H1 (cell line): ENCODE data around the gene OR5B2. TPM values are rescaled to one million over a fixed set of nuclear protein-coding genes. Genes with fewer than 3 reads are reported as not detected.

Experiments used
- CTCF ChIA-PET: fragments of 300-600 bp; sonication (Branson Sonifier 250); formaldehyde crosslinking; loops from one replicate; lab custom pipeline; 2021; ENCODE audit not compliant: partially characterized antibody; lab: Charles Lee
- POLR2A ChIA-PET: fragments of 300-600 bp; sonication (Branson Sonifier 250); formaldehyde crosslinking; loops from one replicate; lab custom pipeline; 2021; ENCODE audit warnings: inconsistent platforms; ENCODE audit not compliant: partially characterized antibody; lab: Charles Lee
- DNase-seq, 2 experiments: peaks; one replicate each; pipeline versions ENCODE4 v3.0.0 to v3.0.0-alpha.2; 2010 to 2022; ENCODE audit warnings: low spot score in 2 of 2, low read depth in 1 of 2, mixed read lengths in 1 of 2
- FAIRE-seq: peaks from 2 replicates; lab custom pipeline; 2011; peaks lifted over from hg19 to GRCh38; lab: Jason Lieb, UNC
- H2AFZ ChIP-seq: 2 replicates; pipeline ENCODE4 v1.8.1; 2012; ENCODE audit warnings: low read length, inconsistent platforms
- H2AK5ac ChIP-seq: 2 replicates; pipeline ENCODE4 v1.6.1; 2013; ENCODE audit warnings: low read depth, low read length
- H2BK120ac ChIP-seq: replicated peaks from 2 replicates; pipeline ENCODE3; 2013; ENCODE audit warnings: low read depth, low read length, inconsistent platforms
- H2BK12ac ChIP-seq: 2 replicates; pipeline ENCODE4 v1.6.1; 2013; ENCODE audit warnings: low read depth, low read length
- H2BK15ac ChIP-seq: 2 replicates; pipeline ENCODE4 v1.6.1; 2013; ENCODE audit warnings: low read length
- H2BK20ac ChIP-seq: 2 replicates; pipeline ENCODE4 v1.6.1; 2013; ENCODE audit warnings: low read length
- H2BK5ac ChIP-seq: 2 replicates; pipeline ENCODE4 v1.6.1; 2013; ENCODE audit warnings: low read depth, low read length
- H3K14ac ChIP-seq: 2 replicates; pipeline ENCODE4 v1.6.1; 2013; ENCODE audit warnings: inconsistent platforms; ENCODE audit not compliant: insufficient read length
- H3K18ac ChIP-seq: 2 replicates; pipeline ENCODE4 v1.6.1; 2013; ENCODE audit warnings: low read length; ENCODE audit errors: extremely low read depth
- H3K23ac ChIP-seq: 2 replicates; pipeline ENCODE4 v1.6.1; 2013; ENCODE audit warnings: inconsistent platforms; ENCODE audit not compliant: insufficient read length
- H3K23me2 ChIP-seq: 2 replicates; pipeline ENCODE4 v1.6.1; 2013; ENCODE audit warnings: low read depth, low read length
- H3K27ac ChIP-seq: 2 replicates; pipeline ENCODE4 v1.6.1; 2011; ENCODE audit warnings: low read depth, low read length, inconsistent platforms
- H3K27me3 ChIP-seq, 4 experiments: replicated peaks in 1 of 4; 1 replicate in 1 of 4; 2 replicates in 3 of 4; pipeline versions ENCODE4 v1.6.1 to v1.8.1; 2011 to 2013; ENCODE audit warnings: low read length in 3 of 4, mild to moderate bottlenecking in 3 of 4, inconsistent platforms in 2 of 4, mixed read lengths in 2 of 4, moderate library complexity in 1 of 4; ENCODE audit not compliant: control insufficient read depth in 3 of 4, insufficient read depth in 3 of 4; ENCODE audit errors: extremely low read depth in 1 of 4
- H3K36me3 ChIP-seq, 4 experiments: 2 replicates each; pipeline versions ENCODE4 v1.6.1 to v1.8.1; 2011 to 2013; ENCODE audit warnings: mild to moderate bottlenecking in 4 of 4, low read length in 3 of 4, moderate library complexity in 2 of 4, control low read depth in 1 of 4, inconsistent platforms in 1 of 4; ENCODE audit not compliant: insufficient read depth in 4 of 4, control insufficient read depth in 2 of 4
- H3K4ac ChIP-seq: replicated peaks from 2 replicates; pipeline ENCODE3; 2013; ENCODE audit warnings: low read length, low read depth, mixed read lengths, inconsistent platforms; ENCODE audit not compliant: insufficient read length
- H3K4me1 ChIP-seq, 4 experiments: replicated peaks in 1 of 4; 1 replicate in 1 of 4; 2 replicates in 3 of 4; pipeline versions ENCODE4 v1.6.1 to v1.8.1; 2011 to 2013; ENCODE audit warnings: low read length in 3 of 4, inconsistent platforms in 2 of 4, mixed read lengths in 1 of 4; ENCODE audit not compliant: insufficient read depth in 4 of 4, control insufficient read depth in 3 of 4
- H3K4me2 ChIP-seq, 2 experiments: 2 replicates each; pipeline versions ENCODE4 v1.6.1 to v1.8.1; 2011 to 2013; ENCODE audit warnings: low read depth in 2 of 2, low read length in 2 of 2, control low read depth in 1 of 2, inconsistent platforms in 1 of 2, mild to moderate bottlenecking in 1 of 2; ENCODE audit not compliant: insufficient read depth in 1 of 2
- H3K4me3 ChIP-seq, 4 experiments: fragments of 200-600, 300-600 bp in 1 of 4; sonication (generic), shearing (Covaris generic), sonication (Bioruptor Twin) in 1 of 4; 2 replicates each; pipeline versions ENCODE4 v1.5.1 to v1.8.1; 2011 to 2016; ENCODE audit warnings: low read length in 4 of 4, low read depth in 3 of 4, control low read depth in 2 of 4, inconsistent platforms in 2 of 4, mild to moderate bottlenecking in 2 of 4, mixed read lengths in 1 of 4, moderate library complexity in 1 of 4; ENCODE audit not compliant: insufficient read depth in 2 of 4; ENCODE audit errors: extremely low read depth in 1 of 4
- H3K56ac ChIP-seq: replicated peaks from 2 replicates; pipeline ENCODE3; 2013; ENCODE audit warnings: low read depth, mild to moderate bottlenecking, mixed read lengths, low read length, inconsistent platforms; ENCODE audit not compliant: insufficient read length
- H3K79me1 ChIP-seq: 2 replicates; pipeline ENCODE4 v1.6.1; 2013; ENCODE audit warnings: low read depth, low read length, control low read depth
- H3K79me2 ChIP-seq, 2 experiments: 2 replicates each; pipeline versions ENCODE4 v1.6.1 to v1.8.1; 2012 to 2013; ENCODE audit warnings: low read length in 2 of 2, mild to moderate bottlenecking in 2 of 2, inconsistent platforms in 1 of 2; ENCODE audit not compliant: insufficient read depth in 2 of 2, control insufficient read depth in 1 of 2
- H3K9ac ChIP-seq, 4 experiments: replicated peaks in 1 of 4; 1 replicate in 1 of 4; 2 replicates in 3 of 4; pipeline versions ENCODE4 v1.6.1 to v1.8.1; 2011 to 2013; ENCODE audit warnings: low read depth in 3 of 4, low read length in 3 of 4, control low read depth in 2 of 4, mild to moderate bottlenecking in 2 of 4, moderate library complexity in 2 of 4, inconsistent platforms in 1 of 4; ENCODE audit errors: extremely low read depth in 1 of 4
- H3K9me3 ChIP-seq, 2 experiments: 2 replicates each; pipeline versions ENCODE4 v1.6.1 to v1.8.1; 2012 to 2013; ENCODE audit warnings: mild to moderate bottlenecking in 2 of 2, moderate library complexity in 2 of 2, control low read depth in 1 of 2, inconsistent platforms in 1 of 2, low read depth in 1 of 2, low read length in 1 of 2, mixed read lengths in 1 of 2; ENCODE audit not compliant: insufficient read depth in 2 of 2
- H4K20me1 ChIP-seq, 2 experiments: replicated peaks in 1 of 2; 2 replicates each; pipeline versions ENCODE3 to v1.8.1; 2011 to 2013; ENCODE audit warnings: inconsistent platforms in 2 of 2, low read length in 2 of 2, mild to moderate bottlenecking in 1 of 2; ENCODE audit not compliant: insufficient read depth in 2 of 2, control insufficient read depth in 1 of 2
- H4K5ac ChIP-seq: 2 replicates; pipeline ENCODE4 v1.6.1; 2013; ENCODE audit warnings: low read length, low read depth, mixed read lengths, inconsistent platforms; ENCODE audit not compliant: insufficient read length
- H4K8ac ChIP-seq: 2 replicates; pipeline ENCODE4 v1.8.0; 2013; ENCODE audit warnings: mild to moderate bottlenecking, moderate library complexity, low read length, inconsistent platforms; ENCODE audit not compliant: insufficient read depth; ENCODE audit errors: extremely low read depth
- H4K91ac ChIP-seq: replicated peaks from 2 replicates; pipeline ENCODE3; 2013; ENCODE audit warnings: low read length, mixed read lengths, inconsistent platforms; ENCODE audit not compliant: insufficient read length
- BCL11A ChIP-seq, 2 experiments: IDR thresholded peaks; one replicate each; pipeline ENCODE4 v1.6.1; 2011; ENCODE audit warnings: low read depth in 2 of 2, low read length in 2 of 2, mild to moderate bottlenecking in 2 of 2
- CBX8 ChIP-seq: fragments of 300-800, 300-1000 bp; sonication (generic); IDR thresholded peaks from 2 replicates; pipeline ENCODE4 v1.7.1; 2016; ENCODE audit warnings: low read depth, low read length, borderline replicate concordance
- CHD2 ChIP-seq: IDR thresholded peaks from 2 replicates; pipeline ENCODE4 v1.6.1; 2012; ENCODE audit warnings: low read length, improper control_type of control experiment
- CTBP2 ChIP-seq: IDR thresholded peaks from 2 replicates; pipeline ENCODE4 v1.7.0; 2011; ENCODE audit warnings: borderline replicate concordance, mild to moderate bottlenecking, moderate library complexity, mixed read lengths, low read length; ENCODE audit not compliant: insufficient read depth, insufficient read length
- EP300 ChIP-seq, 2 experiments: IDR thresholded peaks; 1 replicate in 1 of 2; 2 replicates in 1 of 2; pipeline ENCODE4 v1.6.1; 2011 to 2012; ENCODE audit warnings: low read depth in 2 of 2, low read length in 2 of 2, mild to moderate bottlenecking in 2 of 2, borderline replicate concordance in 1 of 2, inconsistent platforms in 1 of 2, moderate library complexity in 1 of 2
- GTF2F1 ChIP-seq: IDR thresholded peaks from 2 replicates; pipeline ENCODE4 v1.6.1; 2012; ENCODE audit warnings: low read depth, low read length, improper control_type of control experiment, borderline replicate concordance
- JUND ChIP-seq: IDR thresholded peaks from 2 replicates; pipeline ENCODE4 v1.6.1; 2011; ENCODE audit warnings: mild to moderate bottlenecking, improper control_type of control experiment, low read length
- POU5F1 ChIP-seq: IDR thresholded peaks from 2 replicates; pipeline ENCODE4 v1.6.1; 2011; ENCODE audit warnings: low read depth, mild to moderate bottlenecking, low read length, moderate library complexity
- TBP ChIP-seq: IDR thresholded peaks from 2 replicates; pipeline ENCODE4 v1.6.1; 2011; ENCODE audit warnings: low read depth, low read length, improper control_type of control experiment
- ZNF274 ChIP-seq: IDR thresholded peaks from 2 replicates; pipeline ENCODE4 v1.7.0; 2012; ENCODE audit warnings: low read length, borderline replicate concordance; ENCODE audit errors: extremely low read depth
- WGBS, 2 experiments: shearing (Covaris generic) in 1 of 2; methylation state at CpG; one replicate each; pipeline versions ENCODE4 v1.1.6 to v1.1.7; 2013 to 2015; ENCODE audit warnings: low lambda C conversion rate in 2 of 2, mixed read lengths in 2 of 2, inconsistent platforms in 1 of 2, low coverage in 1 of 2, missing lambda C conversion rate in 1 of 2; ENCODE audit not compliant: insufficient replicate concordance in 2 of 2, insufficient coverage in 1 of 2, insufficient read length in 1 of 2; ENCODE audit errors: extremely low coverage in 1 of 2, missing lambda C conversion rate in 1 of 2; 5-methylcytosine and 5-hydroxymethylcytosine counted together
- polyA plus RNA-seq, 7 experiments: library from polyadenylated mRNA; depleted of rRNA in 3 of 7; stranded (reverse) in 5 of 7; unstranded in 2 of 7; fragments of >200 nt in 5 of 7; fragments of 200-250 nt in 2 of 7; gene quantifications; 1 replicate in 5 of 7; 2 replicates in 1 of 7; 4 replicates in 1 of 7; pipeline versions ENCODE4 v1.2.1 to v1.2.3, GENCODE V29; 2011 to 2013; ENCODE audit warnings: missing spikeins in 2 of 7, mixed read lengths in 2 of 7
- total RNA-seq: library from RNA; stranded (reverse); fragmentation: NEBNext Ultra II Directional; extraction: Animal tissue kit (Norgen Biotek cat#: 25700); gene quantifications from 2 replicates; pipeline ENCODE4 v1.2.1, GENCODE V29; 2021
- TF ChIP-seq, protein P1 (sequence below): IDR thresholded peaks from 2 replicates; pipeline ENCODE4 v1.6.1; 2012; ENCODE audit warnings: inconsistent platforms

The OR5B2 gene
- total and polyA plus RNA-seq, 2 of the 8 experiments (the other 6 are each of a cell fraction or from before 2014, with no cell fraction given) = 0.06 TPM; not detected in 1

DNA sequence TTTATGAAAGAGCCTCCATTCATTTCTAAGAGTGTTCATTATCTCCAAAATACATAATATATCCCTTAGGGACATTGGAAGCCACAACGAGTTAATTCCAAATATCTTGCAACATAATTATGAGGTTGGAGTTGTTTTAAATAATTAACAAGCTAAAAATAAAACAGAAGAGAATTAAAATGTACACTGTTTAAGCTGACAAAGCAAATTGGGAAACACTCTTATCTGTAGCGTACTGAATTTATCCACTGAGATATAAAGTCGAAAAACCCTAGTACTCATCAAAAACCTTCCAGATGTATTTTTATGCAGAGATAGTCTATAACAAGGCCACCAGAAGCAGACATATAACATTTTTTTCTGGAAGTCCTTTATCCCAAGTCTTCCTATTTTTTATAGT lies 6.3 kb upstream of the OR5B2 start:
- no peak overlapping the region for H2AFZ ChIP-seq
- H4K91ac ChIP-seq = no peak overlapping the region
- no peak overlapping the region for H3K56ac ChIP-seq
- no peak overlapping the region for H2BK15ac ChIP-seq
- H2AK5ac ChIP-seq = no peak overlapping the region
- H3K27me3 ChIP-seq = no peaks in the 10 kb centered on the region
- no peak overlapping the region for H3K4ac ChIP-seq
- no peak overlapping the region for H4K8ac ChIP-seq
- no peak overlapping the region for H3K4me3 ChIP-seq
- no peak overlapping the region for H3K23ac ChIP-seq
- H3K9me3 ChIP-seq = peaks cover 4 to 14% of the 10 kb centered on the region in 2 experiments; a peak in 3 of 4 replicates
- ChIA-PET CTCF (interaction anchor here (0.6 kb wide), 1 partner anchor 1031 kb away, joined by 3 read pairs; no protein-coding TSS in a partner anchor), POLR2A (no interaction called here)
- no peaks in the 10 kb centered on the region for H3K79me1 ChIP-seq
- H3K36me3 ChIP-seq = no peaks in the 10 kb centered on the region
- no peak overlapping the region for H3K14ac ChIP-seq
- H3K79me2 ChIP-seq = no peaks in the 10 kb centered on the region
- WGBS, 2 experiments = 87% methylated on average over 3 of the region's 3 CpGs; no CpG with 5 or more reads in 1 of the 2 experiments
- no peaks in the 10 kb centered on the region for H3K4me1 ChIP-seq
- H3K18ac ChIP-seq = no peak overlapping the region
- no peak overlapping the region for H2BK20ac ChIP-seq
- H2BK12ac ChIP-seq = no peak overlapping the region
- no peaks in the 10 kb centered on the region for H4K20me1 ChIP-seq
- H3K27ac ChIP-seq = no peak overlapping the region
- no peak for FAIRE-seq
- DNase-seq = no peak
- no peaks in the 10 kb centered on the region for H3K23me2 ChIP-seq
- H2BK120ac ChIP-seq = no peak overlapping the region
- H4K5ac ChIP-seq = no peak overlapping the region
- H3K9ac ChIP-seq = no peak overlapping the region
- H3K4me2 ChIP-seq = no peak overlapping the region
- no peak overlapping the region for H2BK5ac ChIP-seq
- no peak for TF ChIP-seq JUND
- TF ChIP-seq CBX8 = no peak
- no peak for TF ChIP-seq CHD2
- TF ChIP-seq POU5F1 = no peak
- TF ChIP-seq, protein P1, sequence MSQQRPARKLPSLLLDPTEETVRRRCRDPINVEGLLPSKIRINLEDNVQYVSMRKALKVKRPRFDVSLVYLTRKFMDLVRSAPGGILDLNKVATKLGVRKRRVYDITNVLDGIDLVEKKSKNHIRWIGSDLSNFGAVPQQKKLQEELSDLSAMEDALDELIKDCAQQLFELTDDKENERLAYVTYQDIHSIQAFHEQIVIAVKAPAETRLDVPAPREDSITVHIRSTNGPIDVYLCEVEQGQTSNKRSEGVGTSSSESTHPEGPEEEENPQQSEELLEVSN = no peak
- no peak for TF ChIP-seq GTF2F1
- no peak for TF ChIP-seq BCL11A (IDR thresholded peaks at IDR 0.05; ENCODE audit: low read depth in 2 of 2, low read length in 2 of 2)
- TF ChIP-seq ZNF274 = no peak
- no peak for TF ChIP-seq CTBP2
- TF ChIP-seq TBP = no peak
- no peak for TF ChIP-seq EP300 (IDR thresholded peaks at IDR 0.05; ENCODE audit: borderline replicate concordance in 1 of 2, low read depth in 2 of 2, low read length in 2 of 2)
